ENCODE results near the gene CRELD2.
A peak's percentile ranks its signal among the peaks of the same experiment; 100 is the strongest.

The CRELD2 gene

GRCh38 chr22:49971232-49972162 lies 53.1 kb downstream of the CRELD2 start:
- Histone ChIP-seq H3K27ac (ENCODE audit: low read depth, low read length) (peak overlapping the region; percentile 68), H3K4me1 (ENCODE audit: insufficient read depth, low read length) (peaks cover 13% of the 10 kb centered on the region), H3K4me3 (ENCODE audit: low read depth in 1 of 2, low read length in 2 of 2) (peak overlapping the region; percentile 31 to 35), H3K27me3 (ENCODE audit: control insufficient read depth in 1 of 2, insufficient read depth in 2 of 2, low read length in 2 of 2) (peaks cover 0 to 9% of the 10 kb centered on the region in 2 donors), H3K9ac (ENCODE audit: low read length) (no peak overlapping the region), H3K36me3 (ENCODE audit: insufficient read depth, low read length) (no peaks in the 10 kb centered on the region), H3K9me3 (ENCODE audit: low read length) (no peaks in the 10 kb centered on the region)

DNA sequence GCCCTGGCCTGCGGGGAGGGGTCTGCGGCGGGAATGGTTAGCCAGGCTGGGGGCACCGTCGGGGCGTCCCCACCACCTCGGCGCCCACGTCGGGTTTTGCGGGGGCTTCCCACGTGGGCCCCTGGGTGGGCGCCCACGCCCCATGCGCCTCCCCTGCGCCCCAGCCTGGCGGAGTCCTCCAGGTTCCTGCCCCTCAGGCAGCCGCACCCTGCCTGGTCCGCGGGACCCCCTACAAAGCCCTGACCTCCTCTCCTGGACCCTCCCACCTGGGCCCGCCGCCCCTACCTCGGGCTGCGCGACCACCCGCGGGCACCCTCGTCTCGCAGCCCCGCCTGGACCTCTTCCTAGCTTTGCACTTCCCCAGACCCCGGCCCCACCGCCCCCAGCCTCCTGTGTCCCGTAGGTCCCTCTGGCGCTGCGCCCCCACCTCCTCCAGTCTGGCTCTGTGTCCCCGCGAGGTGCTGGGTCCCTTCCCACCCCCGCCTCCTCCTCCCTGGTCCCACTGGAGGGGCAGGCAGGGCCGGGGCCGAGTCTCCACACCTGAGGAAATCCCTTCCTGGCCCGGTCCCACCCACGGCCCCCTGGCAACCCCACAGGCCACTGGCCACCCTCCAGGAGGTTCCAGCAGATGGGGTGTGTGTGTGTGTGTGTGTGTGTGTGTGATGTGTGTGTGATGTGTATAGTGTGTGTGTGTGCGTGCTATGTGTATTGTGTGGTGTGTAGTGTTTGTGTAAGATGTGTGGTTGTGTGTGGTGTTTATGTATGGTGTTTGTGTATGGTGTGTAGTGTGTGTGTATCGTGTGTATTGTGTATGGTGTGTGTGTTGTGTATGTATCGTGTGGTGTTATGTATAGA lies 54.0 kb downstream of the CRELD2 start:
- Histone ChIP-seq H3K9me3 (ENCODE audit: low read length) (no peaks in the 10 kb centered on the region), H3K9ac (ENCODE audit: low read length) (no peak overlapping the region), H3K4me1 (ENCODE audit: insufficient read depth, low read length) (peaks cover 6% of the 10 kb centered on the region), H3K36me3 (ENCODE audit: insufficient read depth, low read length) (no peaks in the 10 kb centered on the region), H3K4me3 (ENCODE audit: low read depth in 1 of 2, low read length in 2 of 2) (no peak overlapping the region), H3K27me3 (ENCODE audit: control insufficient read depth in 1 of 2, insufficient read depth in 2 of 2, low read length in 2 of 2) (peaks cover 0 to 9% of the 10 kb centered on the region in 2 donors), H3K27ac (ENCODE audit: low read depth, low read length) (no peak overlapping the region)

GRCh38 chr22:49973018-49973961 lies 54.9 kb downstream of the CRELD2 start:
- Histone ChIP-seq H3K4me3 (ENCODE audit: low read depth in 1 of 2, low read length in 2 of 2) (no peak overlapping the region), H3K27ac (ENCODE audit: low read depth, low read length) (no peak overlapping the region), H3K9ac (ENCODE audit: low read length) (no peak overlapping the region), H3K4me1 (ENCODE audit: insufficient read depth, low read length) (peaks cover 6% of the 10 kb centered on the region), H3K9me3 (ENCODE audit: low read length) (no peaks in the 10 kb centered on the region), H3K27me3 (ENCODE audit: control insufficient read depth in 1 of 2, insufficient read depth in 2 of 2, low read length in 2 of 2) (peaks cover 0 to 9% of the 10 kb centered on the region in 2 donors), H3K36me3 (ENCODE audit: insufficient read depth, low read length) (no peaks in the 10 kb centered on the region)

DNA sequence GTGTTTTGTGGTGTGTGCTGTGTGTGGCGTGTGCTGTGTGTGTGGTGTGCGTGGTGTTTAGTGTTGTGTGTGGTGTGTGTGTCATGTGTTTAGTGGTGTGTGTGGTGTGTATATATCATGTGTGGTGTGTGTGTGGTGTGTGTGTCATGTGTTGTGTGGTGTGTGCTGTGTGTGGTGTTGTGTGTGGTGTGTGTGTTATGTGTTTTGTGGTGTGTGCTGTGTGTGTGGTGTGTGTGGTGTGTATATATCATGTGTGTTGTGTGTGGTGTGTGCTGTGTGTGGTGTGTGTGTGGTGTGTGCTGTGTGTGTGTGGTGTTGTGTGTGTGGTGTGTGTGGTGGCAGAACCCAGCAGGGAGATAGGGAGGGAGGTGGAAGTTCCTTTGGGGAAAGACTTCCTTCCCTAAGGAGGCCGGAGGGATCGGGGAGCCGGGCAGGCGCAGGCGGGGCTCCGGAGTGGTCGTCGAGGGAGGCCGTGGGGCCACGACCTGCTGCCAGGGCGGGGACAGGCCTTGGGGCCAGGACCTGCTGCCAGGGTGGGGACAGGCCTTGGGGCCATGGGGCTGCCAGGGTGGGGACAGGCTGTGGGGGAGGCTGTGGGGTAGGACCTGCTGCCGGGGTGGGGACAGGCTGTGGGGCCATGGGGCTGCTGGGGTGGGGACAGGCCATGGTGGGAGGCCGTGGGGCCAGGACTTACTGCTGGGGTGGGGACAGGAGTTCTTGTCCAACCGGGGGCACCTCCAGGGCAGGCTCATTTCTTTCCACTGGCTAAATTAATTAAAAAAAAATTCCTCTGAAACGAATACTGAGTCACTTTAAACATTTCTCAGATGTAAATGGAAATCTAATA lies 57.3 kb downstream of the CRELD2 start:
- peaks cover 0 to 9% of the 10 kb centered on the region in 2 donors for H3K27me3 ChIP-seq (ENCODE audit: control insufficient read depth in 1 of 2, insufficient read depth in 2 of 2, low read length in 2 of 2)
- no peaks in the 10 kb centered on the region for H3K9me3 ChIP-seq (ENCODE audit: low read length)
- H3K9ac ChIP-seq (ENCODE audit: low read length), result no peak overlapping the region
- no peak overlapping the region for H3K4me3 ChIP-seq (ENCODE audit: low read depth in 1 of 2, low read length in 2 of 2)
- no peak overlapping the region for H3K27ac ChIP-seq (ENCODE audit: low read depth, low read length)
- H3K4me1 ChIP-seq (ENCODE audit: insufficient read depth, low read length), result no peaks in the 10 kb centered on the region
- H3K36me3 ChIP-seq (ENCODE audit: insufficient read depth, low read length), result no peaks in the 10 kb centered on the region

DNA sequence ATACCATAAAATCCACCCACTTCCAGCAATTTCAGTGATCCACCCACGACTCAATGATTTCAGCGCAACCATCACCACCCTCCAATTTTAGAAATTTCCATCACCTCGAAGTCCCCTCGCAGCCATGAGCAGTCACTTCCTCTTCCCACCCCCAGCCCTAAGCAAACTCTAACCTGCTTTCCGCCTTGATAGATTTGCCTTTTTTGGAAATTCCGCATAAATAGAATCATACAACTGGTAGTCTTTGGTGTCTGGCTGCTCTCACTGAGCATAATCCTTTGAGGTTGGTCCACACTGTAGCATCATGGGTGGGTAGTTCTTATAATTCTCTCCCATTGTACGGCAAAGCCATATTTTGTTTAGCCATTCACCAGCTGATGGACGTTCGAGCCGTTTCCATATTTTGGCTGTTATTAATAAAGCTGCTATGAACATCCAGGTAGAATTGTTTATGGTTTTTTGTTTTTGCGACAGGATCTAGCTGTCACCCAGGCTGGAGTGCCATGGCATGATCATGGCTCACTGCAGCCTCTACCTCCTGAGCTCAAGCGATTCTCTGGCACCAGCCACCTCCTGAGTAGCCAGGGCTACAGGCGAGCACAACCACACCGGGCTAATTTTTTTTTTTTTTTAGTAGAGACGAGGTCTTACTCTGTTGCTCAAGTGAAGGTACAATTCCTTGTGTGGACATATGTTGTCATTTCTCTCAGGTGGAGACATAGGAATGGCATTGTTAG lies 58.2 kb downstream of the CRELD2 start:
- Histone ChIP-seq H3K9me3 (ENCODE audit: low read length) (no peaks in the 10 kb centered on the region), H3K27ac (ENCODE audit: low read depth, low read length) (no peak overlapping the region), H3K9ac (ENCODE audit: low read length) (no peak overlapping the region), H3K27me3 (ENCODE audit: control insufficient read depth in 1 of 2, insufficient read depth in 2 of 2, low read length in 2 of 2) (peaks cover 0 to 7% of the 10 kb centered on the region in 2 donors), H3K36me3 (ENCODE audit: insufficient read depth, low read length) (no peaks in the 10 kb centered on the region), H3K4me1 (ENCODE audit: insufficient read depth, low read length) (no peaks in the 10 kb centered on the region), H3K4me3 (ENCODE audit: low read depth in 1 of 2, low read length in 2 of 2) (no peak overlapping the region)

Measured in muscle layer of colon (tissue), 2 donors.